Smooth muscle cell (in vitro differentiated cells): ENCODE data around the gene FANCL. TPM values are rescaled to one million over a fixed set of nuclear protein-coding genes. Genes with fewer than 3 reads are reported as not detected.

Experiments
- DNase-seq: peaks from one replicate; lab custom pipeline; 2025; ENCODE audit not compliant: unreplicated experiment; lab: John Stamatoyannopoulos, UW
- H2AFZ ChIP-seq: fragments of 200-600 bp; sonication (generic); 2 replicates; pipeline ENCODE4 v1.6.0; 2016; ENCODE audit warnings: antibody characterized with exemption, low read depth, mild to moderate bottlenecking
- H3F3A ChIP-seq: fragments of 200-600 bp; sonication (generic); 2 replicates; pipeline ENCODE4 v1.6.0; 2017; ENCODE audit warnings: antibody characterized with exemption, low read depth
- H3K27ac ChIP-seq: fragments of 200-600 bp; sonication (generic); 2 replicates; pipeline ENCODE4 v1.5.1; 2016; ENCODE audit warnings: low read depth, mild to moderate bottlenecking
- H3K27me3 ChIP-seq: fragments of 200-600 bp; sonication (generic); 2 replicates; pipeline ENCODE4 v1.6.1; 2016; ENCODE audit warnings: low read depth, mild to moderate bottlenecking
- H3K36me3 ChIP-seq: fragments of 200-600 bp; sonication (generic); 2 replicates; pipeline ENCODE4 v1.5.1; 2016; ENCODE audit warnings: low read depth
- H3K4me1 ChIP-seq: fragments of 200-600 bp; sonication (generic); 2 replicates; pipeline ENCODE4 v1.5.1; 2016; ENCODE audit warnings: low read depth
- H3K4me2 ChIP-seq: fragments of 200-600 bp; sonication (generic); 2 replicates; pipeline ENCODE4 v1.6.0; 2016; ENCODE audit warnings: mild to moderate bottlenecking
- H3K4me3 ChIP-seq: fragments of 200-600 bp; sonication (generic); 2 replicates; pipeline ENCODE4 v1.5.1; 2016; ENCODE audit warnings: mild to moderate bottlenecking
- H3K79me2 ChIP-seq: fragments of 200-600 bp; sonication (generic); 2 replicates; pipeline ENCODE4 v1.6.0; 2016; ENCODE audit warnings: low read depth, mild to moderate bottlenecking
- H3K9ac ChIP-seq: fragments of 200-600 bp; sonication (generic); 2 replicates; pipeline ENCODE4 v1.6.0; 2016; ENCODE audit warnings: low read depth
- H3K9me3 ChIP-seq: fragments of 200-600 bp; sonication (generic); replicated peaks from 2 replicates; pipeline ENCODE4 v1.5.1; 2016; ENCODE audit warnings: low read depth
- H4K20me1 ChIP-seq: fragments of 200-600 bp; sonication (generic); 2 replicates; pipeline ENCODE4 v1.6.0; 2016; ENCODE audit warnings: low read depth
- WGBS: methylation state at CpG from one replicate; pipeline ENCODE4 v1.1.7; 2016; ENCODE audit warnings: low lambda C conversion rate; 5-methylcytosine and 5-hydroxymethylcytosine counted together
- polyA plus RNA-seq: library from polyadenylated mRNA; unstranded; fragments of >200 nt; fragmentation: Nextera tagmentation; extraction: Ambion mirVana; gene quantifications from 2 replicates; pipeline ENCODE4 v1.2.1, GENCODE V29; 2016
- total RNA-seq: library from RNA; depleted of rRNA; stranded (reverse); fragments of >200 nt; gene quantifications from 2 replicates; pipeline ENCODE4 v1.2.3, GENCODE V29; 2014
- TF ChIP-seq, protein P1 (sequence below): fragments of 200-600 bp; sonication (generic); IDR thresholded peaks from 2 replicates; pipeline ENCODE4 v1.5.1; 2017; ENCODE audit warnings: borderline replicate concordance, mild to moderate bottlenecking, antibody characterized with exemption; ENCODE audit not compliant: insufficient read depth, poor library complexity, severe bottlenecking

Gene FANCL
- total and polyA plus RNA-seq, 2 experiments from 2014 or later: 17.2 to 27.5 TPM

DNA sequence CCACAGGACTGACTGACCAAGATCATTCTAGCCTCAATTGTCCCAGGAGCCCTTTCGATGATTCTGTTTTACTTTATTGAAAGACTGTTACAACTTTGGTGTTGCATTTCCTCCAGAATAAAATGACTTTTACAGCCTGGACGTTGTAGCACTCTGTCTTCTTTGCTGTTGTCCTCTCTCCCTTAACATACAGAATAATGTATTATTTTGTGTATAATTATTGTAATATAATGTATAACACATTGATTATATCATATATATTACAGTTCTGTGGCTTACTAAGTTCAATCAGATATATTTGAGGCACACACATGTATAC, 380 bp upstream of the FANCL start:
- Histone ChIP-seq H3K27ac (peak overlapping the region; percentile 55), H3K79me2 (peaks cover 42% of the 10 kb centered on the region), H3K4me2 (peak overlapping the region; percentile 91), H3F3A (no peaks in the 10 kb centered on the region), H3K4me3 (peak overlapping the region; percentile 86), H3K9me3 (no peaks in the 10 kb centered on the region), H2AFZ (peak overlapping the region; percentile 95), H3K36me3 (no peaks in the 10 kb centered on the region), H3K27me3 (no peaks in the 10 kb centered on the region), H3K4me1 (peaks cover 27% of the 10 kb centered on the region), H3K9ac (peak overlapping the region; percentile 67), H4K20me1 (no peaks in the 10 kb centered on the region)
- DNase-seq: no peak
- TF ChIP-seq, protein P1, sequence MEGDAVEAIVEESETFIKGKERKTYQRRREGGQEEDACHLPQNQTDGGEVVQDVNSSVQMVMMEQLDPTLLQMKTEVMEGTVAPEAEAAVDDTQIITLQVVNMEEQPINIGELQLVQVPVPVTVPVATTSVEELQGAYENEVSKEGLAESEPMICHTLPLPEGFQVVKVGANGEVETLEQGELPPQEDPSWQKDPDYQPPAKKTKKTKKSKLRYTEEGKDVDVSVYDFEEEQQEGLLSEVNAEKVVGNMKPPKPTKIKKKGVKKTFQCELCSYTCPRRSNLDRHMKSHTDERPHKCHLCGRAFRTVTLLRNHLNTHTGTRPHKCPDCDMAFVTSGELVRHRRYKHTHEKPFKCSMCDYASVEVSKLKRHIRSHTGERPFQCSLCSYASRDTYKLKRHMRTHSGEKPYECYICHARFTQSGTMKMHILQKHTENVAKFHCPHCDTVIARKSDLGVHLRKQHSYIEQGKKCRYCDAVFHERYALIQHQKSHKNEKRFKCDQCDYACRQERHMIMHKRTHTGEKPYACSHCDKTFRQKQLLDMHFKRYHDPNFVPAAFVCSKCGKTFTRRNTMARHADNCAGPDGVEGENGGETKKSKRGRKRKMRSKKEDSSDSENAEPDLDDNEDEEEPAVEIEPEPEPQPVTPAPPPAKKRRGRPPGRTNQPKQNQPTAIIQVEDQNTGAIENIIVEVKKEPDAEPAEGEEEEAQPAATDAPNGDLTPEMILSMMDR: no peak
- WGBS: 56% methylated on average over 2 of the region's 2 CpGs

DNA sequence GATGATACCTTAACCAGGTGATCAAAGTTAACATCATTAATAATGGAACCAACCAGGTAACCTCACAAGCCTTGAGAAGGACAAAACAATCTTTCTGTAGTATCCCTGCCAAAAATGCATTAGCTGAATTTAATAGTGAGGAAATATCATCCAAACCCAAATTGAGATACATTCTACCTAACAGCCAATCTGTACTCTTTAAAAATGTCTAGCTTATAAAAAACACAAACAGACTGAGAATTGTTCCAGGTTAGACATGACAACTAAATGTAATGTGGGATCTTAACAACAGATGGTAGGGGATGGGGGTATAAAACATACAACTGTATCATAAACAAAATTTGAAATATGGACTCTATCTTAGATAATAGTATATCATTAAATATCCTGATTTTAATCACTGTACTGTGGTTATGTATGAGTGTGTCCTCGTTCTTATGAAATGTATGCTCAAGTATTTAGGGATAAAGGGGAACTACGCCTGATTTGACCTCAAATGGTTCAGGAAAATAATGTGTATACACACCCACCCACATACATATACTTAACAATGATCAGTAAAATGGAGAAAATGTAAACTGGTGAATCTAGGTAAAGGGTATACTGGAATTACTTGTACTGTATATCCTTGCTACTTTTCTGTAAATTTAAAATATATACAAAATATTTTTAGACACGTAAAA, 1.7 kb downstream of the FANCL start:
- peaks cover 27% of the 10 kb centered on the region for H3K4me1 ChIP-seq
- H3K9ac ChIP-seq: no peak overlapping the region
- no peak overlapping the region for H2AFZ ChIP-seq
- H3K27me3 ChIP-seq: no peaks in the 10 kb centered on the region
- peaks cover 64% of the 10 kb centered on the region for H3K79me2 ChIP-seq
- no peaks in the 10 kb centered on the region for H3K9me3 ChIP-seq
- TF ChIP-seq, protein P1: no peak
- DNase-seq: no peak
- H3K36me3 ChIP-seq: no peaks in the 10 kb centered on the region
- H3K27ac ChIP-seq: no peak overlapping the region
- H3K4me2 ChIP-seq: peak overlapping the region; percentile 91
- no peaks in the 10 kb centered on the region for H3F3A ChIP-seq
- 65% methylated on average over 3 of the region's 3 CpGs for WGBS
- peak overlapping the region; percentile 86 for H3K4me3 ChIP-seq
- H4K20me1 ChIP-seq: no peaks in the 10 kb centered on the region

DNA sequence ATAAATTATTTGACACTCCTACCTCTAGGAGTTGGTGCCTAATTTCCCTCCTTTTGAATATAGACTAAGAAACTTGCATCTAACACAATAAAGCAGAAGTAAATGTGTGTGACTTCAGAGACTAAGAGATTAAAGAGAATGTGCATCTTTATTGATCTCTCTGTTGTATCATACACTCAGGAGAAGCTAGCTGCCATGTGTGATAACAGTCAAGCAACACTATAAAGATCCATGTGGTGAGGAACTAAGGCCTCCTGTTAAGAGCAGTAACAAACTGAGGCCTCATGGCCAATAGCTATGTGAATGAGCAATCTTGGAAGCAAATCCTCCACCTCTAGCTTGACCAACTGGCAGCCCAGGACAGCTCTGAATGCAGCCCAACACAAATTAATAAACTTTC, 3.4 kb downstream of the FANCL start:
- Histone ChIP-seq H3K36me3 (no peaks in the 10 kb centered on the region), H3K4me2 (no peak overlapping the region), H3K79me2 (peaks cover 80% of the 10 kb centered on the region), H3K9ac (no peak overlapping the region), H3K27me3 (no peaks in the 10 kb centered on the region), H3K27ac (no peak overlapping the region), H3K4me3 (no peak overlapping the region), H3F3A (no peaks in the 10 kb centered on the region), H3K4me1 (peaks cover 42% of the 10 kb centered on the region), H4K20me1 (no peaks in the 10 kb centered on the region), H2AFZ (no peak overlapping the region), H3K9me3 (no peaks in the 10 kb centered on the region)
- TF ChIP-seq, protein P1: no peak
- no peak for DNase-seq

DNA sequence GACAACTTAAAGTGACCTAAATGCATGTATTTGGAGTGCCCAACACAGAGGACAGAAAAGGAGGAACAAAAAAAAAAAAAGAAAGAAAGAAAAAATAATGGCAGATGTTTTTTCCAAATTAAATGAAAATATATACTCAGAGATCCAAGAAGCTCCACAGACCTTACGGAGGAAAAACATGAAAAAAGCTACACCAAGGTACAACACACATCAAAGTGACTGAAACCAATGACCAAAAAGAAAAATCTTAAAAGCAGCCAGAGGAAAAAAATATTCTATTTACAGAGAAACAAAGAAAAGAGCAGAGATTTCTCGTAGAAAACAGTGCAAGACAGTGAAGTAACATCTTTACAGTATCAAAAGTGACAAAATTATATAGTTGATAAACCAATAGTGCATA, 5.1 kb downstream of the FANCL start:
- H3K27me3 ChIP-seq: no peaks in the 10 kb centered on the region
- H3K4me1 ChIP-seq: peaks cover 44% of the 10 kb centered on the region
- no peak overlapping the region for H2AFZ ChIP-seq
- no peaks in the 10 kb centered on the region for H4K20me1 ChIP-seq
- peaks cover 96% of the 10 kb centered on the region for H3K79me2 ChIP-seq
- H3K4me3 ChIP-seq: no peak overlapping the region
- H3F3A ChIP-seq: no peaks in the 10 kb centered on the region
- no peak overlapping the region for H3K4me2 ChIP-seq
- DNase-seq: no peak
- H3K9ac ChIP-seq: no peak overlapping the region
- 94% methylated on average over 2 of the region's 2 CpGs for WGBS
- H3K27ac ChIP-seq: no peak overlapping the region
- TF ChIP-seq, protein P1: no peak
- no peaks in the 10 kb centered on the region for H3K9me3 ChIP-seq
- no peaks in the 10 kb centered on the region for H3K36me3 ChIP-seq
